Activated CD4-positive, alpha-beta T cell treated with anti-CD3 and anti-CD28 coated beads for 48 hours (primary cell): Measurements from ENCODE around the gene NEDD1.

Source experiments
- DNase-seq: peaks from one replicate; pipeline ENCODE4 v3.0.0-alpha.2; 2020

Gene NEDD1, protein sequence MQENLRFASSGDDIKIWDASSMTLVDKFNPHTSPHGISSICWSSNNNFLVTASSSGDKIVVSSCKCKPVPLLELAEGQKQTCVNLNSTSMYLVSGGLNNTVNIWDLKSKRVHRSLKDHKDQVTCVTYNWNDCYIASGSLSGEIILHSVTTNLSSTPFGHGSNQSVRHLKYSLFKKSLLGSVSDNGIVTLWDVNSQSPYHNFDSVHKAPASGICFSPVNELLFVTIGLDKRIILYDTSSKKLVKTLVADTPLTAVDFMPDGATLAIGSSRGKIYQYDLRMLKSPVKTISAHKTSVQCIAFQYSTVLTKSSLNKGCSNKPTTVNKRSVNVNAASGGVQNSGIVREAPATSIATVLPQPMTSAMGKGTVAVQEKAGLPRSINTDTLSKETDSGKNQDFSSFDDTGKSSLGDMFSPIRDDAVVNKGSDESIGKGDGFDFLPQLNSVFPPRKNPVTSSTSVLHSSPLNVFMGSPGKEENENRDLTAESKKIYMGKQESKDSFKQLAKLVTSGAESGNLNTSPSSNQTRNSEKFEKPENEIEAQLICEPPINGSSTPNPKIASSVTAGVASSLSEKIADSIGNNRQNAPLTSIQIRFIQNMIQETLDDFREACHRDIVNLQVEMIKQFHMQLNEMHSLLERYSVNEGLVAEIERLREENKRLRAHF

DNA sequence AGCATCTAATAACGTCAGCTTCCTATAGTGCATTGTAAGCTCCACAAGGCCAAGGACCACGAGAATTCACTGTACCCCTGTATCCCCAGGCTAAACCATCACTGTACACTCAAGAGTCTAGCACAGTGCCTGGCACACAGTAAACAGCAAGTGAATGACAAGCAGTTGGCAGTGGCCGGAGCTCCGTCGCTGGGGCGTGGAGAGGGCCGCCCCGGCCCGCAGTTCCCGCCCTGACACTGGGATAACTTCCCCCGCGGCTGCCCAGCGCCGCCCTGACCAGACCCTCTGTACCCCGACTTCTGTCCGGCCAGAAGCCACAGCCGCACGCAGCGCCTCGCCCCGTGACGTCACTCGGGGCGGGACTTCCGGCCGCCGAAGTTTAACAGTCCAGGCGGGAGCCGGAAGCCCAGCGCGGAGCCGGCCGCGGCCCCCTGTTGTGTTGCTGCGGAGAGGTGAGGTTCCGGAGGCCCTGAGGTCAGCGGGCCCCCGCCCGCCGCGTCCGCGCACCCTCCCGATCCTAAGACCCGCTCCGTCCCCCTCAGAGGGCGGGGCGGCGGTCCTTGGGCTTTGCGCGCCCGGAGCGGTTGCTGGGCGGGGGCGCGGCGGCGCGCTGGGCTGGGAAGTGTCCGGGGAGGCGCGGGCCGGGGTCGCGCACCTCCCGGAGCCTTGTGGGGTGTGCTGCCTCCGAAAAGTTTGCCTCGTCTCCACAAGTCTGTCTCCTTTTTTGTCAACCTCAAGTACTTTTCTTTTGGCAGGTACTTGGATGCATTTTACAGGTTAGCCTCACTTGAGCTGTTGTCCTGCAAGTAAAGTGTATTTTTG lies at the start of gene NEDD1:
NEDD1 (plus strand) TSS at position 409 of the 822 bp plus-strand sequence. CDS start 2,503 bp downstream, outside the sequence.
- DNase-seq, result peak; percentile 87

DNA sequence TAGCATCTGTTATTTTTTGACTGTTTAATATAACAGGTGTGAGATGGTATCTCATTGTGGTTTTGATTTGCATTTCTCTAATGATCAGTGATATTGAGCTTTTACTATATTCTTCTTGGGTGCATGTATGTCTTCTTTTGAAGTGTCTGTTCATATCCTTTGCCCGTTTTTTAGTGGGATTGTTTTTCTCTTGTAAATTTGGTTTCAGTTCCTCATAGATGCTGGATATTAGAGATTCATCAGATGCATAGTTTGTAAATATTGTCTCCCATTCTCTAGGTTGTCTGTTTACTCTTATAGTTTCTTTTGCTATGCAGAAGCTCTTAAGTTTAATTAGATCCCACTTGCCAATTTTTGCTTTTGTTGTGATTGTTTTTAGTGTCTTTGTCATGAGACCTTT lies 48.9 kb upstream of the NEDD1 start:
- no peak for DNase-seq

DNA sequence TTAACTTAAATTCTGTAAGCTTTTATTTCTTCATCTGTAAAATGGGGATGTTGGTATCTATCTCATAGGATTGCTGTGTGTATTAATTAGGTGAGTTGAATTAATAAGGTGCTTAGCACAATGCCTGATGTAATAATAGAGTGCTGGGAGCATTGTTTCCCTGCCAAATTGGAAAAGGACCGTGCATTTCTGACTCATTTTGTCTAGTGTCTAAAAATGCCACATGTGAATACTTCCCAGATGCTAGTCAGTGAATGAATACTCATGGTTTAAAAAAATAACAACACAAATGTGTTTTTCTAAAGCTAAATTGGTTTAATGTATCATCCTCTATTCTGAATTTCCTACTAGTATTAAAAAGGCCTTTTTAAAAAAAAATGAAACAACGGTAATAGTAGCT lies 45.4 kb upstream of the NEDD1 start:
- DNase-seq, result no peak

DNA sequence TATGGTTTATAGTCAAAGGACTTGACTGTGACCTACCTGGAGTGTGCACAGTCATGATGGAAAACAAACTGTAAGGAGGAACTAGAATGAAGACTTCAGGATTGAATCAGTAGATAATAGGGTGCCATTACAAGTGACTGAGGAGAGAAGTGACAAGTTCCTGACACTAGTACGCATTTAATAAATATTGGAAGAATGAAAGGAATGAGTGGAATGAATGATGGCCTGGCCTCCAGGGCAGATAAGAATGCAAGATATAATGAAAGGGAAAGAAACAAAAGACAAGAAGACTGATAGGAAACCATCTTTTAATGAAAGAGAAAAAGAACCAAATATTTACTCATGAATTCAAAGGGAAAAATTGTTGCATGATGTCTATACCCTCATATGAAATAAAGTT lies 44.7 kb upstream of the NEDD1 start:
- DNase-seq, result no peak

DNA sequence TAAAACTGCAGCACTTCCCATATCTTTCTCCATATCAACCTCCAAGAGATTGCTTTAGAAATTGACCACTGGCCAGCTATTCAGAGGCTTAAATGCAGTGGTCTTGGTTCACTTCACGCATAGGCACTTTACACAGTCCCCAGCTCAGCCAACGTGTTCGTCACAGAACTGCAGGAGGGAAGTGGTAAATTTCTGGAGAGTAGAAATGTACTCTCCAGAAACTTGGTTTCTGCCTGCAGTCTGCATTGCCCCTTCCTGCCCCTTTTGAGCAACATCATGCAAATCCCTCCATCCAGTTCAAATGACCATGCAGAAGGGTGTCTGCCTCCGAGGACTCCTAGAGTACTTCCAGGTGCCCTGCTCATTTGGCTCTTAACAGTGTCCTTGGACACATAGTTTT lies 42.7 kb upstream of the NEDD1 start:
- no peak for DNase-seq

DNA sequence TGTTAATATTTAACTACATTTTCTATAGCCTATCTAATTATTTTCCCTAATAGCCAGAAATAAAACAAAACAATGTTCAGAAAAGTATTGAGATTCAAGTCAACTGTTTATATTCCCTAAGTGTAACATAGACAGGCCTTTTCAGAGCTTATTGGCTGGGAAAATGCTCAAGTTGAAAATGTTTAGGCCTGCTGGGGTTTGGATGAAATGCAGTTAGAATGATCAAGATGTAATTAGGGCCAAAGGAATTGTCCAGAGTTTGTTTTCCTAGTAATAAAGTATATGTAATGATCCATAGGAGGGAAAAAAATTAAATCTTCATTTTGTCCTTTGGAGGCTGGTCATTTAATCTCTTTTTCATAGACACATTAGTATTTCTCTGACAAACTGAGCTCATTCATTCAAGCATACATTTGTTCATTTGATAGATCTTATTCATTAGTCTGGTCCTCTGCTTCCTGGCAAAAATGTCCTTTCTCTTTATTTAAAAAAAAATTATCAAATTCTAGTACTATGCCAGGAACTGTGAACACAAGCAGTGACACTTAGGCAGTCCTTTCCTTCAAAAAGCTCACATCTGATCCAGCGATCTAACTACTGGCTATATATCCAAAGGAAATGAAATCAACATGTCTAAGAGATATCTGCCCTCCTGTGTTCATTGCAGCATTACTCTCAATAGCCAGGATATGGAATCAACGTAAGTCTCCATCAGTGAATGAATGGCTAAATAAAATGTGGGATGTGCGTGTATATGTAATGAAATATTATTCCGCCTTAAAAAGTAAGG lies 40.1 kb upstream of the NEDD1 start:
- no peak for DNase-seq

DNA sequence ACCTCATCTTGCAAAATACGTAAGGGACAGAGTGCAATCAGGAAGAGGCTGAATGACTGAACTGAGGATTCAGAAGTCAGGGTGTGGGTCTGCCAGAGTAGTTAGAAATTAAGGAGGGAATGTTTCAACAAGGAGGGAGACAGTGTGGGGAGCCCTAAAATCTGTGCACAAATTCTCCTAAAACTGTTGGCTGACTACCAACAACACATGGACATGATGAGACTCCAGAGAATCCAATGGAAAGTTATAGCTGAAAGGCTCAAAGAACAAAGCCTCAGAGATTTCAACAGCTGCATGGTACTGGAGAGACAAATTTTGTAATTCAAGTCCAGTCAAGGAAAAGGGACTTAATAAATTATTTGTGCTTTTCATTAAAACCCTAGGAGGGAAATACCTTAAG lies 36.1 kb upstream of the NEDD1 start:
- no peak for DNase-seq

DNA sequence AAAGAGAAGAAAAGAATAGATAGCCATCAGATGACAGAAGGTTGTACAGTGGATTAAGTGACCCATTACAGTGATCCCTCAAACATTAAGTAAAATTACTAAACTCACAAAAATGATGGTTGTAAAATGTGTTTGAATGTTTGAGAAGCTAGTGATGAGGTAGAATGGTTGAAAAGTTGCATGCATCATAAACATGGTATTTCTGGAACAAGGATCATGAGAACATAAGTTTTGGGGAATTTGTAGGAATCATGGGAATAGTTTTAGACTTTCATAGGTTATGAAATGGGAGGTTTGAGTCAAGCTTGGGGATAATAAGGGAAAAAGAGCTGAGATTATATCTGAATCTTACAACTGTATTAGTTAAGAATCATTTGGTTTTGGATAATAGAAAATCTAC lies 34.1 kb upstream of the NEDD1 start:
- no peak for DNase-seq

DNA sequence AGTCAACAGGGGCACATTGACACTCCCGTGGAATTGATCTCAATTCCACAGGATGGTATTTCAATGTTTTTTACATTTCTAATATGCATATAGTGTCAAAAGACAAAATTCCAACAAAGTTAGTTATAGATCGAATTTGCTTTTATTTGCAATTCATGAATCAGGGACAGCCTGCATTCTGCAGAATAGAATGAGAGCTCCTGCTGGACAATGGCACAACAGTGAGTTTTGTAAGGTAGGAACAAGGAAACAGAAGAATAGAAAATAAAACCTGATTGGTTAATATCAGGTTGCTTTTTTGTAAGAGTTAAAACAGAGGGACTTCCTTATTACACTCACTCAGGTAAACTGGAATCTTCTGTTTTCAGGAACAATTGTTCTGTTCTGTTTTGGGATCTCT lies 32.8 kb upstream of the NEDD1 start:
- no peak for DNase-seq

DNA sequence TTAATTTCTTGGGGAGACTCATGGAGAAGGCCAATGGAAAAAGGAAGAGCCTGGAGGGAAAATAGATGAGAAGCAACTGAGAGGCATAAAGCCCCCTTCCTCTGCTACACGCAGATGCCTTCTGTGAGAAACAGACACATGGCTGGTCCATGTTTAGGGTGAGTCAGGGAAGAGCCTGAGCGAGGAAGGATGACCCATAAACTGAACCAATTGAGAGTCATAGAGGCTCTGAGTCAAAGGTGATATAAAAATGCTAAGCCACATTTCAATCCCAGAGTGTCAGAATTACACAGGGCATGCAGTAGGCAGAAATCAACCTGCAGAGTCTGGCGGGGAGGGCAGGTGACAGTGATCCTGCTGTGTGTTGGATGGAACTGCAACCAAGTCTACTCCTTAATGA lies 30.1 kb upstream of the NEDD1 start:
- no peak for DNase-seq

DNA sequence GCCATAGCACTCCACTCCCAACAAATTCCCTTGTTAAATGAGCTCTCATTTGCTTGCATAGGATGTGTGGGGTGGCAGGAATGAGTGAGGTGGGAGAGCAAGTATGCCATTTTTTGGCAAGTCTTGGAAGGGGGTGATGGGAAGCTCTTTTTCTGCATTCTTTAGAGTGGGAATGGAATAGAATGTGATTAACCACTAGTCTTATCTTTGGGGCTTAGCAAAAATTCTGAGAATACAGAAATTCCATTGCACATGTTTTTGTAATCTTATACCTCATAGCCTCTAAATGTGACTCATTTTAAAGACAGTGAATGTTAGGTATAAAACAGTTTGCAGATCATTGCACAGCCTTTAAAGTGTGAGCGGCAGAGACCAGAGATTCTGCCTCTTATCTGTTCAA lies 28.4 kb upstream of the NEDD1 start:
- no peak for DNase-seq

DNA sequence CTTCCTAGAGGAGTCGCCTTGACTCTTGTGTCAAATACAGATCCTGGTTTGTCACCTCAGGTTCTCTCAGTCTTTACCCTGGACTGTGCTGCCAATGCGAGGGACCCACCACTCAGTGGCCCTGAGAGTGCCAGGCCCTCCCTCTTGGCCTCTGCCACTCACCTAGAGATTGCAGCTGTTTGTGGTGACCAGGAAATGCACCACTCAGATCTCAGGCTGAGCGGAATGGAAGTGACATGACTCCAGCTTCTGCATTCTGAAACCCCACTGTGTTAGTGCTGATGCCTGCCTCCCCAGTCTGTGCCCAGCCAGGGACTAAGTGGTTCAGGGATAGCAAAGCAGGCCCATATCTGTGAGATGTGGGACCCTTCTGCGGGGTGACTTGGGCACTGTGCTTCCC lies 27.8 kb upstream of the NEDD1 start:
- no peak for DNase-seq

DNA sequence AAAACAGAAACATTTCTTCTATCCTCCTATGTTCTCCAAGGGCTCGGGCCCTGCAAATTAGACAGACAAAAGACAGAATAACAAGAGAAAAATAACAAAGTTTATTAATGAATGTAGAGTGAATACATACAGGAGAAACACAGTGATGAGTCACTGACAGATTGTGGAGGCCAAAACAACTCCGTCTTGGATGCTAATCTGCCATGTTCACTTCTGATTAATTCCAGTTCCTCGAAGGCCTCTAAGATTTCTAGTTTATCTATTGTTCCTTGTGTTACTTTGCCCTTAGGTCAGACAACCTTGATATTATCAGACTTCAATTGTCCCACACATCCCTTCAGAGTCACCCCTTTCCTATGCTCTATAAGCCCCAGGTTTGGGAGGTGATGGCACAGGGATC lies 26.8 kb upstream of the NEDD1 start:
- no peak for DNase-seq

DNA sequence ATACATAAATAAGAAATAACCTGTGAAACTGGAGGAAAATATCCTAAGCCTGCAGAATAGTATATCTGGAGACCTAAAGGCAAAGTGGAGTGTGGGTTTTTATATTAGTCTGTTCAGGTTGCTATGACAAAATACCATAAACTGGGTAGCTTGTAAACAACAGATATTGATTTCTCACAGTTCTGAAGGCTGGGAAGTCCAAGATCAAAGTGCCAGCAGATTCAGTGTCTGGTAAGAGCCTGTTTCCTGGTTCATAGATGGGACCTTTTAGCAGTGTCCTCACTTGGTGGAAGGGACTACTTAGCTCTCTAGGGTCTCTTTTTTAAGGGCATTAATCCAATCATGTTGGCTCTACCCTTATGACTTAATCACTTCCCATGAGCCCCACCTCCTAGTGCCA lies 25.4 kb upstream of the NEDD1 start:
- DNase-seq, result no peak

DNA sequence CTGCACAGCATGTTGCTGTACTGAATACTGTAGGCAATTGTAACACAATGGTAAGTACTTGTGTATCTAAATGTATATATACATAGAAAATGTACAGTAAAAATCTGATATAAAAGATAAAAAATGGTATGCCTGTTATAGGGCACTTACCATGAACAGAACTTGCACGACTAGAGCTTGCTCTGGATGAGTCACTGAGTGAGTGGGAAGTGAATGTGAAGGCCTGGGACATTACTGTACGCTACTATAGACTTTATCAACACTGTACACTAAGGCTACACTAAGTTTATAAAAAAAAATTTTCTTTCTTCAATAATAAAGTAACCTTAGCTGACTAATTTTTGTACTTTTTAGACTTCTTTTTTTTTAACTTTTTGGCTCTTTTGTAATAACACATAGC lies 24.2 kb upstream of the NEDD1 start:
- DNase-seq, result no peak

DNA sequence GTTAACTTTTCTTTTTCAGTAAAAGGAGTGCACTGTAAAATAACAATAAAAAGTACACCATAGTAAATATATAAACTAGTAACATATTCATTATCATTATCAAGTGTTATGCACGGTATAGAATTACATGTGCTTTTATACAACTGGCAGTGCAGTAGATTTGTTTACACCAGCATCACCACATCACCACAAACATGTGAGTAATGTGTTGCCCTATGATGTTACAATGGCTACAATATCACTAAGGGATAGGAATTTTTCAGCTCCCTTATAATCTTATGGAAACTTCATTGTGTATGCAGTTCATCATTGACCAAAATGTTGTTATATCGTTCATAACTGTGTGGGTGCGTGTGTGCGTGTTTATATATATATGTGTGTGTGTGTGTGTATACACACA lies 23.5 kb upstream of the NEDD1 start:
- no peak for DNase-seq

DNA sequence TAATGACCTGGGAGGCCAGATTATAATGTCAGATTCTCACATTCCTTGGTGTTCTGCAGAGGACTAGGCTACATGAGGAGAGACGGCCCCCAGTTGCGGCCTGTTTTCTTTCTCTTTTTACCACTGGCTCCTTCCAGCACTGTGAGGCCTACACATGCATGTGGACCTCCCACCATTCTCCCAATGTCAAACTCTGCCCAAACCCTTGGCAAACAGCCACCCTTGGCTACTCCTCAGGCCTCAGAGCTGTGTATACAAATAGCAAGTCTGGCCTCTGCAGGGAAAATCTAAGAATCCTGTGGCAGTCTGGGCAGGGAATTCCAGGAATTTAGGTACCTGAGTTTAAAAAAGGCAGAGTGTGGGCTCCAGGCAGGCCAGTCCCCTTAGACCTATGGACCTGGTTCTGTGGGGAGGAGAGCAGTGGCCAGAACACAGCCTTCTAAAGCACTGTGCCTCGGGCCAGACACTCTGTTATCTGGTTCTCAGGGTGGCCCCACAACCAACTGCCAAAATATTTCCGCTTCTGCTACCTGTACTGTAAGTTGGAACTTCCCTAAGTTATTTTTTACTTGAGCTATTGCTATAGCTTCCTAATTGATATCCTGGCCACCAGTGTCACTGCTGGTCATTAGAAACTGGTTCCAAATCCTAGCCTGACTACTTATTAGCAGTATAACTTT lies 19.9 kb upstream of the NEDD1 start:
- DNase-seq, result no peak

DNA sequence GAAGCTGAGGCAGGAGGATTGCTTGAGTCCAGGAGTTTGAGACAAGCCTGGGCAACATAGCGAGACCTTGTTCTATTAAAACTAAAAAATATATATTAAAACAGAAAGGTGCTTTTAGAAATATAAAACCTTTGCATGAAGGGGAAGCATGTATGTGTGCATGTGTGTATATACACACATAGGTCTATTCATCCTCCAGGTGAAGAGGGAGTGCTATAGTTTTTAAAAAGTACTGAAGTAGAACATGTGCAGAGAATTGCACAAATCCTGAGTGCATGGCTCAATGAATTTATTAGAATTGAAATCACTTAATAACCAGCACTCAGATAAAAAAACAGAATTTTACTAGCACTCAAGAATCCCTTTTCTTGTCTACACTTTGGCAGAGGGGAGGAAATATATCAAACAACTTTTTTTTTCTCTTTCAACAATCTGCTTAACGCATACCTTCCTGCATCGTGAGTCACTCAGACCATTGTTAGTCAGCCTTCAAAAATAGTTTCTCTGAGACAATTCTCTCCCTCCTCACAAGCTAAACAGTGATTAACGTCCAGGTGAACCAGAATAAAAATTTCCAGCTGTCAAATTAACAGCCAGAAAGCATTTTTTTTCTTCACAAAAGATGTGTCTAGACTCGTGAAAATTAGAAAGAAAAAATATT lies 17.7 kb upstream of the NEDD1 start:
- DNase-seq, result no peak

DNA sequence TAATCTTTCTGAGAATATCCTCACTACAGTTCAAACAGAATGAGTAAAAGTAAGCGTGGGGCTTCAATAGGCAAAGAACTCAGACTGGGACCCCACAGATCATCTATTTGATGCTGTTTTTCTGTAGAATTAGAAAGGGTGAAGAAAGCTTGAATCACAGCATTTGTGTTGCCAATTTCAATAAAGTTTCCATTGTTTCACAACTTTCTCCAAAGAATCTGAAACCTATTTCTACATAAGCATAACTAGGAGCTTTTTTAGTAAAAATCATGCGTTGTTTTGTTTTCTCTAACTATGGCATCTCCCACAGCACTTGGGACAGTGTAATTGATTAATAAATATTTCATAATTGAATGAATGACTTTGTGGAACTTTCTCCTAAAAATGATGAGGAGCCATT lies 16.7 kb upstream of the NEDD1 start:
- no peak for DNase-seq

DNA sequence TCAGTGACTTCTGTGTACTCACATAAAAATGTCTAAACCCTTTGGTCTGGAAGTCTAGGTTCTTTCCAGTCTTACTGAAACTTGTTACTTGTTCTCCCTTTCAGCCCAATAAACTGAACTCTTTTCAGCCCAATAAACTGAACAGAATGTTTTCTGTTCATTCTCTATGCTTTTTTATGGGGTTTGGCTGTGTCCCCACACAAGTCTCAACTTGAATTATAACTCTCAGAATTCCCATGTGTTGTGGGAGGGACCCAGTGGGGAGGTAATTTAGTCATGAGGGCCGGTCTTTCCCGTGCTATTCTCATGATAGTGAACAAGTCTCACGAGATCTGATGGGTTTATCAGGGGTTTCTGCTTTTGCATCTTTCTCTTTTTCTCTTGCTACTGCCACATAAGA lies 15.0 kb upstream of the NEDD1 start:
- no peak for DNase-seq

DNA sequence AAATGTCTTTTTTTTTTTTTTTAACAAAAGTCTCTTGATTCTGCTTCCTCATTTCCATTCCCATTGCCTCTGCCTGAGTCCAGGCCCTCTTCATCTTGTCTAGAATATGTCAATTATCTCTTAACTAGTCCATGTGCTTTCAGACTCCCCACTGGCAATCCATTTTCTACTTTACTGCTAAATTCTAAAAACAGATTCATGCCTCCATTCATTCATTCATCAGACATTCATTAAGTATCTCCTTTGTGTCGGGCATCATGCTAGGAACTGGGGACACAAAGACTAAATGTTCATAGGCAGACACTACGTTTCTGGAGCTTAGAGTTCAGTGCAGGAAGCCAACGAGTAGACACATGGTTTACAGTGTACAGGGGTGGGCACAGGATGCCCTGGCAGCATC lies 9.6 kb upstream of the NEDD1 start:
- DNase-seq, result no peak

DNA sequence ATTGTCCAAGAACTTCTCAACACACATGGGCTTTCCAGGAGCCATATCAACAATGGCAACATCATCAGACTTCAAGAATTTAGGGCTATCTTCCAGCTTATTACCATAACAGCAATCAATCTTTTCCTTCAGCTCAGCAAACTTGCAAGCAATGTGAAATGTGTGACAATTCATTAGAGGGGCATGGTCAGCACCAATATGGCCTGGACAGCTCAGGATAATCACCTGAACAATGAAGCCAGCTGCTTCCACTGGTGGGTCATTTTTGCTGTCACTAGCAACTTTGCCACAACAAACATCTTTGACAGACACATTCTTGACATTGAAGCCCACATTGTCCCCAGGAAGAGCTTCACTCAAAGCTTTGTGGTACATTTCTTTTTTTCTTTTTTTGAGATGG lies 5.9 kb upstream of the NEDD1 start:
- no peak for DNase-seq
